Measurements from ENCODE around the gene MYF6. TPM values are rescaled to one million over a fixed set of nuclear protein-coding genes. Genes with fewer than 3 reads are reported as not detected.

Gene MYF6
- total RNA-seq, 1 experiment from 2014 or later: not detected

DNA sequence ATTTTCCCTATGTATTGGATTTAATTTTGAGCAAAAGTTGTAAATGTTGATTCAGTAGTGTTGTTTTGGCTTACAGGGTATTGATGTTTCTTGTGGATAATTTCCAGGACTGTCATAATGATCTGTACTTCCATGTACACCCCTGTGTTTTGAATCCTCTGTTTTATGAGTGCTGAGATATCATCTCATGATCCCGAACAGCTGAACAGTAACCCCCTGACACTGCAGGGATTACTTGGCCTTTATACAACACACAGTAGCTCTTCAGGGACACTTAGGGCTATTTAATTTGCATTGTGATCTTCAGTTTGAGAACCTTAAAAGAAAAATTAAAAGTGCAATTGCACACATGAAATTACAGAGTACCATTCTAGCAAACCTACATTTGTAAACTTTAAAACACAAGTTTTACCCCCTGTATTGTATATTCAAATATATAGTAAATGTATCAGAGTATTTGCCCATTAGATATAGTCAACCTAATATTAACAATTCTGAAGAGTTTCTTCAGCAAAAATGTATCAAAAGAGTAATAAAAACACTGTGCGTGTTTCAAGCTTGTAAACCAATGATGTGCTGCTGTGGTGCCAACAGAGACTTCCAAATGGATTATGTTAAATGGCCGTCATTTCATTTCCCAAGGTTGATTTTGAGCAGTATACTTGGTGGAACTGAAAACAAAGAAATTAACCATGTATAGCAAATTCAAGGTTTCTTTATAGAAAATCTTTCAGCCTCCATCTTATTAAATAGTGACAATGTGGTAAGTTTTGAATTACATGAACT is 27.9 kb upstream of the MYF6 start:
- BruUV-seq (replicated peaks): no TSS peak
- Histone ChIP-seq H3K36me3 (ENCODE audit: control insufficient read depth in 1 of 2, insufficient read depth in 2 of 2, low read length in 2 of 2) (no peaks in the 10 kb centered on the region), H4K20me1 (ENCODE audit: insufficient read depth) (no peaks in the 10 kb centered on the region), H3K9ac (ENCODE audit: low read length) (no peak overlapping the region), H3K4me1 (ENCODE audit: control insufficient read depth in 1 of 2, insufficient read depth in 2 of 2, low read length in 2 of 2) (no peaks in the 10 kb centered on the region), H3K27me3 (ENCODE audit: insufficient read depth, low read length) (peaks cover 12% of the 10 kb centered on the region), H3K4me3 (replicated peaks in 1 of 2; ENCODE audit: low read depth in 1 of 2, low read length in 2 of 2) (no peak overlapping the region), H3K9me3 (ENCODE audit: control insufficient read depth in 1 of 2, insufficient read depth in 1 of 2, low read depth in 1 of 2, low read length in 2 of 2) (no peaks in the 10 kb centered on the region), H3K9me2 (ENCODE audit: insufficient read depth) (no peaks in the 10 kb centered on the region), H3K4me2 (ENCODE audit: low read length) (no peak overlapping the region), H3K79me2 (ENCODE audit: insufficient read depth, low read length) (no peaks in the 10 kb centered on the region), H2AFZ (ENCODE audit: low read depth, low read length, poor library complexity, severe bottlenecking) (no peak overlapping the region), H3K27ac (ENCODE audit: low read depth, low read length) (no peak overlapping the region)
- DNase-seq (ENCODE audit: low read depth, low spot score) (no peak), ATAC-seq (no peak)
- CTCF ChIA-PET: no interaction called here
- RAD21 ChIA-PET (ENCODE audit: low non-redundant PET in 1 of 2, low total read pairs in 2 of 2, uncharacterized antibody in 2 of 2, unreplicated experiment in 2 of 2): no interaction called here
- intact Hi-C loops (cut with micrococcal nuclease): no loop called here
- POLR2A ChIA-PET: no interaction called here
- TF ChIP-seq EZH2 (IDR thresholded peaks at IDR 0.05): no peak
- TF ChIP-seq RAD21 (IDR thresholded peaks at IDR 0.05; ENCODE audit: low read depth): no peak
- no peak for TF ChIP-seq SP1 (IDR thresholded peaks at IDR 0.05; ENCODE audit: low read depth)
- TF ChIP-seq SRF (IDR thresholded peaks at IDR 0.05; ENCODE audit: low read depth): no peak
- TF ChIP-seq ELF1 (IDR thresholded peaks at IDR 0.05; ENCODE audit: borderline replicate concordance, low read depth): no peak
- TF ChIP-seq YY1 (IDR thresholded peaks at IDR 0.05; ENCODE audit: extremely low read depth, insufficient replicate concordance, low read depth, low read length): no peak
- no peak for TF ChIP-seq ZNF274 (IDR thresholded peaks at IDR 0.05; ENCODE audit: low read depth, low read length)
- TF ChIP-seq ZFX (IDR thresholded peaks at IDR 0.05): no peak
- TF ChIP-seq SIN3A (IDR thresholded peaks at IDR 0.05; ENCODE audit: low read depth): no peak
- TF ChIP-seq, protein P1, sequence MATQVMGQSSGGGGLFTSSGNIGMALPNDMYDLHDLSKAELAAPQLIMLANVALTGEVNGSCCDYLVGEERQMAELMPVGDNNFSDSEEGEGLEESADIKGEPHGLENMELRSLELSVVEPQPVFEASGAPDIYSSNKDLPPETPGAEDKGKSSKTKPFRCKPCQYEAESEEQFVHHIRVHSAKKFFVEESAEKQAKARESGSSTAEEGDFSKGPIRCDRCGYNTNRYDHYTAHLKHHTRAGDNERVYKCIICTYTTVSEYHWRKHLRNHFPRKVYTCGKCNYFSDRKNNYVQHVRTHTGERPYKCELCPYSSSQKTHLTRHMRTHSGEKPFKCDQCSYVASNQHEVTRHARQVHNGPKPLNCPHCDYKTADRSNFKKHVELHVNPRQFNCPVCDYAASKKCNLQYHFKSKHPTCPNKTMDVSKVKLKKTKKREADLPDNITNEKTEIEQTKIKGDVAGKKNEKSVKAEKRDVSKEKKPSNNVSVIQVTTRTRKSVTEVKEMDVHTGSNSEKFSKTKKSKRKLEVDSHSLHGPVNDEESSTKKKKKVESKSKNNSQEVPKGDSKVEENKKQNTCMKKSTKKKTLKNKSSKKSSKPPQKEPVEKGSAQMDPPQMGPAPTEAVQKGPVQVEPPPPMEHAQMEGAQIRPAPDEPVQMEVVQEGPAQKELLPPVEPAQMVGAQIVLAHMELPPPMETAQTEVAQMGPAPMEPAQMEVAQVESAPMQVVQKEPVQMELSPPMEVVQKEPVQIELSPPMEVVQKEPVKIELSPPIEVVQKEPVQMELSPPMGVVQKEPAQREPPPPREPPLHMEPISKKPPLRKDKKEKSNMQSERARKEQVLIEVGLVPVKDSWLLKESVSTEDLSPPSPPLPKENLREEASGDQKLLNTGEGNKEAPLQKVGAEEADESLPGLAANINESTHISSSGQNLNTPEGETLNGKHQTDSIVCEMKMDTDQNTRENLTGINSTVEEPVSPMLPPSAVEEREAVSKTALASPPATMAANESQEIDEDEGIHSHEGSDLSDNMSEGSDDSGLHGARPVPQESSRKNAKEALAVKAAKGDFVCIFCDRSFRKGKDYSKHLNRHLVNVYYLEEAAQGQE (IDR thresholded peaks at IDR 0.05; ENCODE audit: low read depth): no peak
